ENCODE results near the gene ANKFY1.

The ANKFY1 gene

GRCh38 chr17:4161967-4162305 lies 101.8 kb downstream of the ANKFY1 start:
- peak in 2 of 10 donors; percentile 34 to 90 for DNase-seq
- intact Hi-C loops (cut with DNase I): no loop called here

GRCh38 chr17:4161192-4161966 lies 102.4 kb downstream of the ANKFY1 start:
- DNase-seq: no peak
- intact Hi-C loops (cut with DNase I): no loop called here

GRCh38 chr17:4160294-4160859 lies 103.4 kb downstream of the ANKFY1 start:
- DNase-seq: no peak
- intact Hi-C loops (cut with DNase I): no loop called here

GRCh38 chr17:4159761-4160160 lies 104.0 kb downstream of the ANKFY1 start:
- intact Hi-C loops (cut with DNase I): no loop called here
- DNase-seq: no peak

- peak in 1 of 10 donors; percentile 71 for DNase-seq
- intact Hi-C loops (cut with DNase I): no loop called here
These were observed 106.0 kb downstream of the ANKFY1 start for GRCh38 chr17:4157618-4158333.

GRCh38 chr17:4156750-4157381 lies 106.9 kb downstream of the ANKFY1 start:
- peak in 1 of 10 donors; percentile 62 for DNase-seq
- intact Hi-C loops (cut with DNase I): no loop called here

- DNase-seq: peak in 1 of 10 donors; percentile 54
- intact Hi-C loops (cut with DNase I): no loop called here
These were observed 107.7 kb downstream of the ANKFY1 start for GRCh38 chr17:4155980-4156620.

GRCh38 chr17:4154201-4154600 lies 109.6 kb downstream of the ANKFY1 start:
- intact Hi-C loops (cut with DNase I): no loop called here

GRCh38 chr17:4152471-4152870 lies 111.3 kb downstream of the ANKFY1 start:
- intact Hi-C loops (cut with DNase I): no loop called here
- no peak for DNase-seq

More at GRCh38 chr17:4154201-4154600, 109.6 kb downstream of the ANKFY1 start:
- peak in 1 of 10 donors; percentile 20 for DNase-seq

- DNase-seq: peak in 1 of 10 donors; percentile 24
- intact Hi-C loops (cut with DNase I): no loop called here
These were observed 113.7 kb downstream of the ANKFY1 start for GRCh38 chr17:4150096-4150495.

- intact Hi-C loops (cut with DNase I): no loop called here
- DNase-seq: peak in 1 of 10 donors; percentile 53
These were observed 115.0 kb downstream of the ANKFY1 start for GRCh38 chr17:4148611-4149308.

GRCh38 chr17:4147751-4148310 lies 115.9 kb downstream of the ANKFY1 start:
- intact Hi-C loops (cut with DNase I): no loop called here
- DNase-seq: peak in 2 of 10 donors; percentile 35 to 77

- no peak for DNase-seq
- intact Hi-C loops (cut with DNase I): no loop called here
These were observed 117.1 kb downstream of the ANKFY1 start for GRCh38 chr17:4146641-4147040.

- no peak for DNase-seq
- intact Hi-C loops (cut with DNase I): loop anchor here (5.0 kb wide), 1 partner anchor 42 kb away; no protein-coding TSS in a partner anchor
These were observed 119.4 kb downstream of the ANKFY1 start for GRCh38 chr17:4144422-4144747.

- DNase-seq: peak; percentile 78 to 98 (median 89)
- intact Hi-C loops (cut with DNase I): loop anchor here (2.0 to 5.0 kb wide), 2 partner anchors 41 to 223 kb away; partner anchors contain the start of gene UBE2G1
These were observed 120.0 kb downstream of the ANKFY1 start for GRCh38 chr17:4143563-4144421.

GRCh38 chr17:4142107-4142900 lies 121.5 kb downstream of the ANKFY1 start:
- DNase-seq: peak in 1 of 10 donors; percentile 11
- intact Hi-C loops (cut with DNase I): loop anchor here (2.0 to 5.0 kb wide), 2 partner anchors 40 to 224 kb away; partner anchors contain the start of gene UBE2G1

- intact Hi-C loops (cut with DNase I): loop anchor here (5.0 kb wide), 1 partner anchor 38 kb away; no protein-coding TSS in a partner anchor
- no peak for DNase-seq
These were observed 123.7 kb downstream of the ANKFY1 start for GRCh38 chr17:4140125-4140524.

Measured in posterior cingulate gyrus (tissue), 11 donors.